Measurements from ENCODE around the gene APOOL.
"Not testable (repeated sequence)": the region's sequence is repeated elsewhere in the genome, so short reads cannot be mapped to it uniquely, and the experiment has no call there.

Gene APOOL

GRCh38 chrX:85003655-85004244, at the start of gene APOOL:
Gene APOOL (plus strand): TSS chrX:85003877. CDS start chrX:85003913, 36 bp downstream.
- no peak within 1 kb of the TSS for H3K9ac ChIP-seq (ENCODE audit: low read length)
- peak within 1 kb of the TSS; percentile 47 for H3K27ac ChIP-seq (ENCODE audit: low read depth, low read length)
- H3K4me3 ChIP-seq (ENCODE audit: low read length), result peak within 1 kb of the TSS; percentile 76
- H3K27me3 ChIP-seq (ENCODE audit: control insufficient read depth, insufficient read depth, low read length), result no peaks in the 10 kb centered on the region
- H3K36me3 ChIP-seq (ENCODE audit: control insufficient read depth, insufficient read depth, low read length), result no peaks in the 10 kb centered on the region
- peaks cover 2% of the 10 kb centered on the region for H3K4me1 ChIP-seq (ENCODE audit: control insufficient read depth, insufficient read depth, low read length)

- H3K9ac ChIP-seq (ENCODE audit: low read length), result no peak overlapping the region
- H3K4me3 ChIP-seq (ENCODE audit: low read length), result no peak overlapping the region
- no peaks in the 10 kb centered on the region for H3K4me1 ChIP-seq (ENCODE audit: control insufficient read depth, insufficient read depth, low read length)
- no peaks in the 10 kb centered on the region for H3K36me3 ChIP-seq (ENCODE audit: control insufficient read depth, insufficient read depth, low read length)
- H3K27me3 ChIP-seq (ENCODE audit: control insufficient read depth, insufficient read depth, low read length), result no peaks in the 10 kb centered on the region
- H3K27ac ChIP-seq (ENCODE audit: low read depth, low read length), result no peak overlapping the region
These were observed 47.4 kb upstream of the APOOL start for GRCh38 chrX:84956304-84956703.

GRCh38 chrX:84974803-84975202, 28.9 kb upstream of the APOOL start:
- Histone ChIP-seq H3K27ac (ENCODE audit: low read depth, low read length) (no peak overlapping the region), H3K9ac (ENCODE audit: low read length) (no peak overlapping the region), H3K4me1 (ENCODE audit: control insufficient read depth, insufficient read depth, low read length) (no peaks in the 10 kb centered on the region), H3K27me3 (ENCODE audit: control insufficient read depth, insufficient read depth, low read length) (no peaks in the 10 kb centered on the region), H3K4me3 (ENCODE audit: low read length) (no peak overlapping the region), H3K36me3 (ENCODE audit: control insufficient read depth, insufficient read depth, low read length) (no peaks in the 10 kb centered on the region)

GRCh38 chrX:84991739-84992138, 11.9 kb upstream of the APOOL start:
- not testable (repeated sequence) for H3K4me1 ChIP-seq (ENCODE audit: control insufficient read depth, insufficient read depth, low read length); H3K4me3 ChIP-seq (ENCODE audit: low read length); H3K27ac ChIP-seq (ENCODE audit: low read depth, low read length); H3K36me3 ChIP-seq (ENCODE audit: control insufficient read depth, insufficient read depth, low read length); H3K9ac ChIP-seq (ENCODE audit: low read length); H3K27me3 ChIP-seq (ENCODE audit: control insufficient read depth, insufficient read depth, low read length)

- H3K9ac ChIP-seq (ENCODE audit: low read length), result no peak overlapping the region
- H3K27me3 ChIP-seq (ENCODE audit: control insufficient read depth, insufficient read depth, low read length), result no peaks in the 10 kb centered on the region
- H3K27ac ChIP-seq (ENCODE audit: low read depth, low read length), result no peak overlapping the region
- no peaks in the 10 kb centered on the region for H3K36me3 ChIP-seq (ENCODE audit: control insufficient read depth, insufficient read depth, low read length)
- no peaks in the 10 kb centered on the region for H3K4me1 ChIP-seq (ENCODE audit: control insufficient read depth, insufficient read depth, low read length)
- no peak overlapping the region for H3K4me3 ChIP-seq (ENCODE audit: low read length)
These were observed 10.5 kb upstream of the APOOL start for GRCh38 chrX:84993150-84993549.

GRCh38 chrX:85001344-85001743, 2.3 kb upstream of the APOOL start:
- Histone ChIP-seq H3K36me3 (ENCODE audit: control insufficient read depth, insufficient read depth, low read length) (no peaks in the 10 kb centered on the region), H3K27me3 (ENCODE audit: control insufficient read depth, insufficient read depth, low read length) (no peaks in the 10 kb centered on the region), H3K4me1 (ENCODE audit: control insufficient read depth, insufficient read depth, low read length) (peaks cover 2% of the 10 kb centered on the region), H3K27ac (ENCODE audit: low read depth, low read length) (no peak overlapping the region), H3K9ac (ENCODE audit: low read length) (no peak overlapping the region), H3K4me3 (ENCODE audit: low read length) (no peak overlapping the region)

GRCh38 chrX:85004255-85004654, 578 bp downstream of the APOOL start:
- Histone ChIP-seq H3K4me3 (ENCODE audit: low read length) (peak overlapping the region; percentile 76), H3K27ac (ENCODE audit: low read depth, low read length) (no peak overlapping the region), H3K9ac (ENCODE audit: low read length) (no peak overlapping the region)

GRCh38 chrX:85012098-85012497, 8.4 kb downstream of the APOOL start:
- Histone ChIP-seq H3K4me1 (ENCODE audit: control insufficient read depth, insufficient read depth, low read length) (no peaks in the 10 kb centered on the region), H3K4me3 (ENCODE audit: low read length) (no peak overlapping the region), H3K27me3 (ENCODE audit: control insufficient read depth, insufficient read depth, low read length) (no peaks in the 10 kb centered on the region), H3K27ac (ENCODE audit: low read depth, low read length) (no peak overlapping the region), H3K9ac (ENCODE audit: low read length) (no peak overlapping the region), H3K36me3 (ENCODE audit: control insufficient read depth, insufficient read depth, low read length) (no peaks in the 10 kb centered on the region)

More at GRCh38 chrX:85004255-85004654, 578 bp downstream of the APOOL start:
- H3K27me3 ChIP-seq (ENCODE audit: control insufficient read depth, insufficient read depth, low read length), result no peaks in the 10 kb centered on the region
- peaks cover 2% of the 10 kb centered on the region for H3K4me1 ChIP-seq (ENCODE audit: control insufficient read depth, insufficient read depth, low read length)
- no peaks in the 10 kb centered on the region for H3K36me3 ChIP-seq (ENCODE audit: control insufficient read depth, insufficient read depth, low read length)

GRCh38 chrX:85015351-85015750, 11.7 kb downstream of the APOOL start:
- not testable (repeated sequence) for H3K4me1 ChIP-seq (ENCODE audit: control insufficient read depth, insufficient read depth, low read length); H3K4me3 ChIP-seq (ENCODE audit: low read length)

GRCh38 chrX:85017721-85018120, 14.0 kb downstream of the APOOL start:
- Histone ChIP-seq H3K27me3 (ENCODE audit: control insufficient read depth, insufficient read depth, low read length) (no peaks in the 10 kb centered on the region), H3K9ac (ENCODE audit: low read length) (no peak overlapping the region), H3K27ac (ENCODE audit: low read depth, low read length) (no peak overlapping the region), H3K4me3 (ENCODE audit: low read length) (no peak overlapping the region), H3K4me1 (ENCODE audit: control insufficient read depth, insufficient read depth, low read length) (no peaks in the 10 kb centered on the region), H3K36me3 (ENCODE audit: control insufficient read depth, insufficient read depth, low read length) (no peaks in the 10 kb centered on the region)

More at GRCh38 chrX:85015351-85015750, 11.7 kb downstream of the APOOL start:
- H3K27me3 ChIP-seq (ENCODE audit: control insufficient read depth, insufficient read depth, low read length); H3K9ac ChIP-seq (ENCODE audit: low read length); H3K36me3 ChIP-seq (ENCODE audit: control insufficient read depth, insufficient read depth, low read length); H3K27ac ChIP-seq (ENCODE audit: low read depth, low read length): not testable (repeated sequence)

- Histone ChIP-seq H3K9ac (ENCODE audit: low read length) (no peak overlapping the region), H3K36me3 (ENCODE audit: control insufficient read depth, insufficient read depth, low read length) (no peaks in the 10 kb centered on the region), H3K27ac (ENCODE audit: low read depth, low read length) (no peak overlapping the region), H3K4me1 (ENCODE audit: control insufficient read depth, insufficient read depth, low read length) (no peaks in the 10 kb centered on the region), H3K27me3 (ENCODE audit: control insufficient read depth, insufficient read depth, low read length) (no peaks in the 10 kb centered on the region), H3K4me3 (ENCODE audit: low read length) (no peak overlapping the region)
These were observed 14.8 kb downstream of the APOOL start for GRCh38 chrX:85018471-85018870.

- Histone ChIP-seq H3K4me1 (ENCODE audit: control insufficient read depth, insufficient read depth, low read length) (no peaks in the 10 kb centered on the region), H3K36me3 (ENCODE audit: control insufficient read depth, insufficient read depth, low read length) (no peaks in the 10 kb centered on the region), H3K27me3 (ENCODE audit: control insufficient read depth, insufficient read depth, low read length) (no peaks in the 10 kb centered on the region), H3K9ac (ENCODE audit: low read length) (no peak overlapping the region), H3K4me3 (ENCODE audit: low read length) (no peak overlapping the region), H3K27ac (ENCODE audit: low read depth, low read length) (no peak overlapping the region)
These were observed 16.5 kb downstream of the APOOL start for GRCh38 chrX:85020216-85020615.

GRCh38 chrX:85024044-85024443, 20.4 kb downstream of the APOOL start:
- H3K4me1 ChIP-seq (ENCODE audit: control insufficient read depth, insufficient read depth, low read length), result no peaks in the 10 kb centered on the region
- H3K27ac ChIP-seq (ENCODE audit: low read depth, low read length), result no peak overlapping the region
- H3K27me3 ChIP-seq (ENCODE audit: control insufficient read depth, insufficient read depth, low read length), result no peaks in the 10 kb centered on the region
- no peaks in the 10 kb centered on the region for H3K36me3 ChIP-seq (ENCODE audit: control insufficient read depth, insufficient read depth, low read length)
- H3K9ac ChIP-seq (ENCODE audit: low read length), result no peak overlapping the region
- H3K4me3 ChIP-seq (ENCODE audit: low read length), result no peak overlapping the region
